HEK293T (cell line): ENCODE results near the gene SLC19A1.

Experiments used
- CTCF ChIA-PET: fragments of 350-600 bp; formaldehyde crosslinking; extraction: SDS; loops from one replicate; lab custom pipeline; 2021; ENCODE audit warnings: antibody characterized with exemption, inconsistent platforms; lab: Yijun Ruan, JAX
- POLR2A ChIA-PET: fragments of 350-600 bp; formaldehyde crosslinking; extraction: SDS; loops from one replicate; lab custom pipeline; 2020; ENCODE audit warnings: antibody characterized with exemption, inconsistent platforms; lab: Yijun Ruan, JAX
- DNase-seq: peaks from one replicate; pipeline ENCODE4 v3.0.0; 2012; ENCODE audit warnings: mixed read lengths; ENCODE audit errors: extremely low spot score
- ARNT ChIP-seq: fragments of 450-650 bp; IDR thresholded peaks from 2 replicates; pipeline ENCODE4 v1.6.1; 2017; ENCODE audit warnings: mild to moderate bottlenecking
- BHLHE40 ChIP-seq: fragments of 450-650 bp; IDR thresholded peaks from 2 replicates; pipeline ENCODE4 v1.6.1; 2016; ENCODE audit warnings: mild to moderate bottlenecking, moderate library complexity, borderline replicate concordance
- CTBP1 ChIP-seq: fragments of 450-650 bp; IDR thresholded peaks from 2 replicates; pipeline ENCODE4 v1.6.1; 2016; ENCODE audit warnings: borderline replicate concordance
- ELF4 ChIP-seq: fragments of 450-650 bp; IDR thresholded peaks from 2 replicates; pipeline ENCODE4 v1.6.1; 2017; ENCODE audit warnings: antibody characterized with exemption
- FOXA1 ChIP-seq: fragments of 450-650 bp; IDR thresholded peaks from 2 replicates; pipeline ENCODE4 v1.6.1; 2016; ENCODE audit warnings: mild to moderate bottlenecking
- FOXK2 ChIP-seq: fragments of 450-650 bp; IDR thresholded peaks from 2 replicates; pipeline ENCODE4 v1.6.1; 2016; ENCODE audit warnings: mild to moderate bottlenecking
- FOXM1 ChIP-seq: fragments of 450-650 bp; IDR thresholded peaks from 2 replicates; pipeline ENCODE4 v1.6.1; 2017; ENCODE audit warnings: mild to moderate bottlenecking, borderline replicate concordance
- HDGF ChIP-seq: fragments of 450-650 bp; IDR thresholded peaks from 2 replicates; pipeline ENCODE4 v1.6.1; 2017; ENCODE audit warnings: antibody characterized with exemption, borderline replicate concordance
- L3MBTL2 ChIP-seq: fragments of 450-650 bp; conservative IDR thresholded peaks from 2 replicates; pipeline ENCODE4 v1.6.1; 2016; ENCODE audit warnings: mild to moderate bottlenecking
- LEF1 ChIP-seq: fragments of 450-650 bp; IDR thresholded peaks from 2 replicates; pipeline ENCODE4 v1.6.1; 2017; ENCODE audit warnings: mild to moderate bottlenecking, borderline replicate concordance
- NFRKB ChIP-seq: fragments of 450-650 bp; IDR thresholded peaks from 2 replicates; pipeline ENCODE4 v1.6.1; 2016; ENCODE audit warnings: mild to moderate bottlenecking, moderate library complexity
- PKNOX1 ChIP-seq: fragments of 450-650 bp; IDR thresholded peaks from 2 replicates; pipeline ENCODE4 v1.6.1; 2016
- SP1 ChIP-seq: fragments of 450-650 bp; IDR thresholded peaks from 2 replicates; pipeline ENCODE4 v1.6.1; 2017
- SUZ12 ChIP-seq: fragments of 450-650 bp; IDR thresholded peaks from 2 replicates; pipeline ENCODE4 v1.6.1; 2016; ENCODE audit warnings: mild to moderate bottlenecking
- TARDBP ChIP-seq: fragments of 450-650 bp; IDR thresholded peaks from 2 replicates; pipeline ENCODE4 v1.6.1; 2016
- ZNF384 ChIP-seq: fragments of 450-650 bp; IDR thresholded peaks from 2 replicates; pipeline ENCODE4 v1.6.1; 2016

The SLC19A1 gene

DNA sequence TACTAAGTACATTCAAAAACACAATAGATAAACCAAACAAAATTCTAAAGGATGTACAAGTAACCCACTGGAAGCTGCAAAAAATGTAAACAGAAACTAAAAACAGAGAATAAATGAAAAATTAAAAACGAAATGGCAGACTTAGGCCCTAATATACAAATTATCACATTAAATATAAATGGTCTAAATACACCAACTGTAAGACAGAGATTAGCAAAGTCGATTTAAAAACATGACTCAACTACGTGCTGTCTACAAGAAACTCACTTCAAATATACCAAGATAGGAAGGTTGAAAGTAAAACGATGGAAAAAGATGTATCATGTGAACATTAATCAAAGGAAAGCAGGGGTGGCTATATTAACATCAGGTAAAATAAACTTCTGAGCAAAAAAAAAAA, 23.1 kb downstream of the SLC19A1 start:
- no peak for DNase-seq
- TF ChIP-seq SUZ12, result no peak
- no peak for TF ChIP-seq NFRKB
- no peak for TF ChIP-seq LEF1
- no peak for TF ChIP-seq HDGF
- no peak for TF ChIP-seq BHLHE40
- no peak for TF ChIP-seq ZNF384
- no peak for TF ChIP-seq SP1
- TF ChIP-seq TARDBP, result no peak
- no peak for TF ChIP-seq FOXA1
- TF ChIP-seq CTBP1, result no peak
- TF ChIP-seq PKNOX1, result no peak
- TF ChIP-seq ELF4, result no peak
- no peak for TF ChIP-seq L3MBTL2
- TF ChIP-seq ARNT, result no peak
- TF ChIP-seq FOXM1, result no peak
- TF ChIP-seq FOXK2, result no peak
- CTCF ChIA-PET, result no interaction called here
- POLR2A ChIA-PET, result no interaction called here

DNA sequence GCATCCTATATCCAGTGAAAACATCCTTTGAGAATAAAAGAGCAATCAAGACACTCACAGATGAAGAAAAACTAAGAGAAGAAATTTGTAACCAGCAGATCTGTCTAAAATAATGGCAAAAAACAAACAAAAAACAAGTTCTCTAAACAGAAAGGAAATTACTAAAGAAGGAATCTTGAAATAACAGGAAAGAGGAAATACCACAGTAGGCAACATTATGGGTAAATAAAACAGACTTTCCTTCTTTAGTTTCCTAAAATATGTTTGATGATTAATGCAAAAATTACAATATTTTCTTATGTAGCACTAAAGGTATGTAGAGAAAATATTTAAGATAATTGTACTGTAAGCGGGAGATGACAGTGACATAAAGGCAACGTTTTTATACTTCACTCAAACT, 23.5 kb downstream of the SLC19A1 start:
- POLR2A ChIA-PET, result no interaction called here
- no peak for DNase-seq
- TF ChIP-seq TARDBP, result no peak
- CTCF ChIA-PET, result no interaction called here

GRCh38 chr21:45517249-45518065, 24.8 kb downstream of the SLC19A1 start:
- ChIA-PET POLR2A (no interaction called here), CTCF (no interaction called here)
- DNase-seq, result no peak
- TF ChIP-seq LEF1, result no peak

DNA sequence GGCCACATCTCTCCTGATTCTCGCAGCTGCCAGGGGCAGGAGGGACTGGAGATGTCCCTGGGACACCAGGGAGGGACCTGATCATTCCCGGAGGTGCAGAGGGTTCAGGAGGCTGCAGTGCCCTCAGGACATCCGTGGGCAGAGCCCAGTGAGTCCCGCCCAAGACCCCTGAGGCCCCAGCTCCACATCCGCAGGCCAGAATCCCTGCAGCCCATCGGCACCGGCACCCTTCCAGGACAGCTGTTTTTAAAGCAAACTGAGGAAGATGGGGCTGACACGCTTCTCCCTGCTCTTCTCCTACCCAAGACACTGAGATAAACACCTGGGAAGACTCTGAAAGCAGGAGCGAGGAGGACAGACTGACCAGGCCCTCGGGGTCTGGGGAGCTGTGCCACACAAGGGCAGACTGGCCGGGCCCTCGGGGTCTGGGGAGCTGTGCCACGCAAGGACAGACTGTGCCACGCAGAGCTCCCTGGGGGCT, 25.5 kb downstream of the SLC19A1 start:
- TF ChIP-seq SUZ12 (no peak), HDGF (no peak)
- CTCF ChIA-PET, result no interaction called here
- no peak for DNase-seq
- POLR2A ChIA-PET, result no interaction called here

- no peak for DNase-seq
- CTCF ChIA-PET, result no interaction called here
- TF ChIP-seq FOXK2 (no peak), ARNT (no peak), SUZ12 (no peak), HDGF (no peak), PKNOX1 (no peak)
- POLR2A ChIA-PET, result interaction anchor here (0.6 kb wide), 1 partner anchor 48 kb away, joined by 3 read pairs; no protein-coding TSS in a partner anchor
Measured at GRCh38 chr21:45516071-45516670, 26.1 kb downstream of the SLC19A1 start.

- POLR2A ChIA-PET, result interaction anchor here (0.6 kb wide), 1 partner anchor 49 kb away, joined by 3 read pairs; no protein-coding TSS in a partner anchor
- CTCF ChIA-PET, result no interaction called here
Measured at GRCh38 chr21:45515241-45516061, 26.8 kb downstream of the SLC19A1 start.

GRCh38 chr21:45514311-45515021, 27.8 kb downstream of the SLC19A1 start:
- no peak for DNase-seq
- ChIA-PET POLR2A (no interaction called here), CTCF (no interaction called here)
- TF ChIP-seq CTBP1, result no peak
- TF ChIP-seq ZNF384, result no peak
- TF ChIP-seq FOXA1, result no peak
- no peak for TF ChIP-seq SUZ12
- TF ChIP-seq TARDBP, result no peak
- TF ChIP-seq SP1, result no peak
- no peak for TF ChIP-seq FOXM1
- no peak for TF ChIP-seq NFRKB
- TF ChIP-seq PKNOX1, result no peak
- TF ChIP-seq ELF4, result no peak
- no peak for TF ChIP-seq LEF1
- no peak for TF ChIP-seq BHLHE40
- no peak for TF ChIP-seq FOXK2
- no peak for TF ChIP-seq HDGF
- no peak for TF ChIP-seq L3MBTL2
- TF ChIP-seq ARNT, result no peak

More at GRCh38 chr21:45515241-45516061, 26.8 kb downstream of the SLC19A1 start:
- no peak for DNase-seq
- TF ChIP-seq ZNF384 (no peak), NFRKB (no peak), FOXA1 (no peak)
